HG03135 (cell line): ENCODE measurements around the gene SHFL.

Experiments
- ATAC-seq: cut with Tn5 transposase; IDR thresholded peaks from one replicate; pipeline ENCODE4 v1.9.1; 2021; ENCODE audit warnings: mild to moderate bottlenecking, moderate library complexity; ENCODE audit not compliant: unreplicated experiment

The SHFL gene

DNA sequence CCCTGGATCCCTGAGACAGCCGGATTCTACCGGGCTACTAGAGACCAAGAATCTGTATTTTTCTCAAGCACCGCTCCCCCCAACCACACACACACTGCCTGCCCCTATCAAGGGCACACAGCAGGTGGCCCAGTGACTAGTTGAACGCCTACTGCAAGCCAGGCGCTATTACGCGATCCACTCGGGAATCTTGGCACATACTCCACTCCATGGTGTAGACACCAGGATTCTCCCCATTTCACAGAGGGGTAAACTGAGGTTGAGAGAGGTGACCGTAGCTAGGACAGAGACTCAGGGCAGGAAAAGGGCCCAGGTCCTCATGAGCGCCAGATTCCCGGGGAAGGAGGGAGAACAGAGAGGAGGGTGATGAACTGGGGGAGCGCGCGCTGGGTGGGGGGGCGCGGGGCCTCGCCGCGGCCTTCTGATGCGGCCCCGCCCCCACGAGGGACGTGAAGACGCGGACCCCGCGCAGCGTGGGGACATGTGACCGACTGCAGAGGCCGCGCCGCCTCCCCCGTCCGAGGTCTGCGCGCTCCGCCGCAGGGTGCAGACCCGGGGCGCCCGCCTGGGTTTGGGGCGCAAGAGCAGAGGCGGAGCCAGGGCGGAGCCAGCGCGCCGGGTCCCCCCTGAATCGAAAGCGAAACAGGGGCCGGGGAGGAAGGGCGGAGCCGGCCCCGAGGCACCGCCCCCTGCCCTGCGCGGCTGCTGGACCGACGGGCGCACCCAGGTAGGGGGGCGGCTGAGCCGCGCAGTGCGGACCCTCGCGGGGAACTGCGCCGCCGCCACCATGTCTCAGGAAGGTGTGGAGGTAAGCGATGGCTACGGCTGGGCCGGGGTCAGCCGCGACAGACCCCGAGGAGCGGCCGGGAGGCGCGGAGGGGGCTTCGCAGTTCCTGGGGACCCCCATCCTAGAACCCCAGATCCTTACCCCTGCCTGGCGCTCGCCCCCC lies at the start of gene SHFL:
Gene SHFL (plus strand): TSS at position 677 of the 950 bp plus-strand sequence. CDS start 111 bp downstream, at position 788.
- ATAC-seq, result peak; percentile 69

DNA sequence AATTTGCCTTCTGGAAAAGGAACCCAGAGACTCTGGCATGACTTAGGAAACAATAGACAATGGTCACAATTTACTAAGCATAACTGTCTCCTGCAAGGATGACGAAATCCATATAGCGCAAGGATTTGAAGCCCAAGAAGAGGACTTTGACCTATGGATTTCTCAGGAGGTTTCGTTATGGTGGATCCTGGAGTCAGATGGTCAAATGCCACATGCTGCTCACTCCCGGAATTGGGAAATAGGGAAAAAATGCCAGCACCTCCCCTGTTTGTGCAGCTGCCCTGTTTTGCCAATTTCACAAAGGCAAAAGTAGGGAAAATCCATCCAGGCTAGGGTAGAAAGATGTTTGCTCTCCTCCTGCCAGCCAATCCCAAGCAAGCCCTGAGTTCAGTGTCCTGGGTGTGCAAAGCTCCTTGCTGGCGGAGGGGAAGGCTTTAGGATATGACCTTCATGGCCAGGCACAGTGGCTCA lies 49.5 kb upstream of the SHFL start:
- no peak for ATAC-seq

DNA sequence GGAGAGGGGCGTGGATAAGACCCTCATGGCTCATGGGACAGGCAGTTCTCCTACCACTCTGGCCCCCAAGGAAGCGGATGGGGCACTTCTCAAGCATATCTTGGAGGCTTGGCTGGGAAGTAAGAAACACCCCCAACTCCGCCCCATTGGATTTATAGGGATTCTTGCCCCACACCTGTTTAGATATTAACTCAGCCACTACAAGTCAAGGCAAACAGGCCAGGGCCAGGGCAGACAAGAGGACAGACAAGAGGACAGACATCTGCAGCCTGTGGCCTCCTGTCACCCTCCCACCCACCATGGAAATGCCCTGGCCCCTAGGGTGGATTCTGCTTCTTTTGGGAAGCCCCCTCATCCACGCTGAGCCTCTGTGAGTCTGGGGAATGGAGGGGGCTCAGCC lies 48.8 kb upstream of the SHFL start:
- no peak for ATAC-seq

DNA sequence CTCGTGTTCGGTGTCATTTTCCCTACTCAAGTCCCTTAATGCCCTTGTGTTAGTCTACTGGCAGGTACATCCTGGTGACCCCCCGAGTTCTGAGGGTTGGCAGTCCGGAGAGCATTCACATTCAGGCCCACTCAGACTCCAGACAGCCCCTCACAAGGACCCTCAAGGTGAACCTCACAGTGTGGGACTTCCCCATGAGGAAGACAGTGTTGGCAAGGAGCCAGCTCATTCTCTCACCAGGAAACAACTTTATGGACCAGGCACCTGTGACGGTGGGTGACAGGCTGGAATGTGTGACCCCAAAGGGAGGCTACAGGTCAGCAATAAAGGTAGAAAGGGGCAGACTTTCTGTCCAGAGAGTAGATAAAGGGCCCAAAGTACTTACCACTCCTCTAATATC lies 48.3 kb upstream of the SHFL start:
- no peak for ATAC-seq

DNA sequence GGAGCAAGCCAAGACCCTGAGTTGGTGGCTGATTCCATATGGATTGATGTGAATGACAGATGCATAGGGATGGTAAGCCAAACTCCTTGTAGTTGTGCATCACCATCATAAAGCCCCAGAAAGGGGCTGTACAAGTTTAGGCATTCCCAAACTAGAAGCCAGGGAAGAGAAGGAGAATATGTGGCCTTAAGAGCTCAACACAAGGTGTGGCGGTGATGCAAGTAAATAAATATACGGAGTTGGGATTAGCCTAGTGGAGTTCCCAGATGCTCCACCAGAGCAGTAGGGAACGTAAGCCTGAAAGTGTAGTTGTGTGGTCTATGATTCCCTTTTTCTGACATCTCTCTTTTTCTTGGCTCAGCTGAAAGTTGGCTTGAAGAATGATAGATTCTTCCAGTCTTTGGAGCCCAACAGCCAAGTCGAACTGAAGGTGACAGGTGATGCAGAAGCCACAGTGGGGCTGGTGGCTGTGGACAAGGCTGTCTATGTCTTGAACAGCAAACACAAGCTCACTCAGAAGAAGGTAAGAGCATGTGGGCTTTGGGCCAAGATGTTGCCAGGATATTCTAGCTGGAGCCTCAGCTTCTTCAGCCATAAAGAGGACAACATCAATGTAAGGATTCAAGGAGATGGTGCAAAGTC lies 42.7 kb upstream of the SHFL start:
- ATAC-seq, result no peak

DNA sequence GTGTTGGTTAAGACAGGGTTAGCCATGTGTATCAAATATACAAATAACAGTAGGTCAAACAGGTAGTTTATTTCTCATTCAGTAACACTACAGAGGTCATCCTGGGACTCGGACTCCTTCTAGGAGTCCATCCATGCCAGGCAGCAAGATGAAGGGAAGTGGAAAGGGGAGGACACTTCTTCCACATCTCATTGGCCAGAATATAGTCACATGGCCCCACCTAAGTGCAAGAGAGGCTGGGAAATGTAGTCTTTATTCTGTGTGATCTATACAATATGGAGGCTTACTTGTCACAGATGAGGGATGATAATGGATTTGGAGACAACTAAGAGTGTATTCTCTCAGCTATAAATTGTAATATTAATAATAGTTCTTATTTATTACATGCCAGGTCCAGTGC lies 41.7 kb upstream of the SHFL start:
- no peak for ATAC-seq

DNA sequence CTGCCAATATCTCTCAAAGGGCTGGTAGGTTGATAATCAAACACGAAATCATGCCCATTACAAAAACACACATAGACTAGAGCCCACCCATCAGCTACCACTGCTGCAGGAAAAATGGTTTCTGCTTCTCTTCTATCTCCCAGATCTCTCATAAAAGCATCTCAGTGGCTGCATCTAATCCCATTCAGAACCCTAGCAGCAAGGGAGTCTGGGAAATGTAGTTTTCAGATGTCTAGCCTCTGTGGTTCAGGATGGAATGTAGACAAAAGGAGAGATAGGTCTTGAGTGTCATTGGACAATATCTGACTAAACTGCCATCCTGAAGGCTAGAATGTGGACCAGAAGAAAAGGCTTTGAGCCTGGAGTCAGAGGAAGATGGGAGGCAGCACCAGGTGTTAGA lies 40.7 kb upstream of the SHFL start:
- ATAC-seq, result no peak

DNA sequence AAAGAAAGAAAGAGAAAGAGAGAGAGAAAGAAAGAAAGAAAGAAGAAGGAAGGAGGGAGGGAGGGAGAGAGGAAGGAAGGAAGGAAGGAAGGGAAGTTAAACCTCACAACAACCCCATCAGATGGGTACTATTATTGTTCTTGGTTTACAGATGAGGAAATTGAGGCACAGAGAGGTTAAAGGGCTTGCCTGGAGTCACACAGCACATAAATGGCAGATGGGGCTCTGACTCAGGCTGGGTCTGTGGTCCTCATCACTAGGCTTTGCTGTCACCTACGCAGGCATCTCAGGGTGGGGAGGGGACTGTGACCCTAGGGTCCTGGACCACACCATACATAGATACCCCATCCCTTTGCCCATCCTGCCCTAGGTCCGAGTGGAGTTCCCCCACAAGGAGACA lies 36.5 kb upstream of the SHFL start:
- no peak for ATAC-seq

DNA sequence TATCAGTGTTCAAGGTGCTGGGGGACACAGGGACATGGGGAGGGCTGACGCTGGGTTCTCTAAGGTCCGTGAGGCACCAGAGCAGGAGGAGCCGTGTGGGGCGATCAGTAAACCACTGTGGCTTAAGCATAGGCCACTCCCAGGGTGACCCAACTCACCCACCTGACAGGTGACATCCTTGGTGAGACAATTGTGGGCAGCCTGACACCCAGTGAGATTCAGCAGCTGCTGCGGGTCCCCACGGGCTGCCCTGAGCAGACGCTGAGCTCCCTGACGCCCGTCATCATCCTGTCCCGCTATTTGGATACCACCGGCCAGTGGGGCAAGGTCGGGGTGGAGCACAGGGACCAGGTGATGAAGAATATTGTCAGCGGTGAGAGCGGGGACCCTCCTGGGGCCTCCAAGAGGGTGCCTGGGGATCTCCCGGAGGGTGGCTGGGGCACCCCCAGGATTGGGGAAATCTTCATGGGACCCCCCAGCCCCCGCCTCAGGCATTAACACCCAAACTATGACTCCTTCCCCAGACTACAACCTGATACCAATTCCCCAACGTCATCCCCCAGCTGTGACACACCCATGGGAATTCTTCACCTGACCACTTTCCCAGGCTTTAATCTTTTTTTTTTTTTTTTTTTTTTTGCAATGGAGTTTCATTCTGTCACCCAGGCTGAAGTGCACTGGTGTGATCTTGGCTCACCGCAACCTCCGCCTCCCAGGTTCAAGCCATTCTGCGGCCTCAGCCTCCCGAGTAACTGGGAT lies 33.3 kb upstream of the SHFL start:
- ATAC-seq, result no peak

DNA sequence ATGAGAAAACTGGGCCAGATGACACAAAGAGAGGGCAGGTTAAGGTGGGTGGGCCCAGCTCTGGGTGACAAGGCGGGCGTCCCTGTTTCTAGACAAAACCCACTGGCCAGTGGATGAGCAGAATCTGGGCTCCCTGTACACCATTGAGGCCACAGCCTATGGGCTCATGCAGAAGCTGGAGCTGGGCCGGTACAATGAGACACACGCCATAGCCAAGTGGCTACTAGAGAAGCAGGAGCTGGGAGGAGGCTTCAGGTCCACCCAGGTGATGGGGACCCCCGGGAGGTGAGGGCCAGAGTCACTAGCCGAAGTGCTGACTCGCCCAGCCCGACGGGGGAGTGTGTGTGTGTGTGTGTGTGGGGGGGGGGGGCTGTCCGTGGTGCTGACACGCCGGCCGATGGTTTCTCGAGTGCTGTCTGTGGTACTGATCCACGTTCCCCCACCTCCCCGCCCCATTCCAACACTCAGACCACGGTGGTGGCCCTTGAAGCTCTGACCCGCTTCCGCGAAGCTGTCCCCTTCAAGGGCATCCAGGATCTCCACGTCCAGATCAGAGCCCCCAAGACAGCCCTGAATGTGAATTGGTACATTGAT lies 24.3 kb upstream of the SHFL start:
- ATAC-seq, result no peak

DNA sequence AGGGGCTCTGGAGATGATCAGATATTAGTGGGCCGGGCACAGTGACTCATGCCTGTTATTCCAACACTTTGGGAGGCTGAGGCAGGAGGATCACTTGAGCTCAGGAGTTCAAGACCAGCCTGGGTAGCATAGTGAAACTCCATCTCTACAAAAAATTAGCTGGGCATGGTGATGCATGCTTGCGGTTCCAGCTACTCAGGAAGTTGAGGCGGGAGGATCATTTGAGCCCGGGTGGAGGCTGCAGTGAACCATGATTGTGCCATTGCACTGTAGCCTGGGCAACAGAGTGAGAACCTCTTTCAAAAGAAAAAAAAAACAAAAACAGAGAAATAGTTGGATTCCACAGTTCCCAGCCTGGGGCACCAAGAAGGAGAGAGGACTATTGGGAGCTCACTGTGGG lies 17.9 kb upstream of the SHFL start:
- no peak for ATAC-seq

DNA sequence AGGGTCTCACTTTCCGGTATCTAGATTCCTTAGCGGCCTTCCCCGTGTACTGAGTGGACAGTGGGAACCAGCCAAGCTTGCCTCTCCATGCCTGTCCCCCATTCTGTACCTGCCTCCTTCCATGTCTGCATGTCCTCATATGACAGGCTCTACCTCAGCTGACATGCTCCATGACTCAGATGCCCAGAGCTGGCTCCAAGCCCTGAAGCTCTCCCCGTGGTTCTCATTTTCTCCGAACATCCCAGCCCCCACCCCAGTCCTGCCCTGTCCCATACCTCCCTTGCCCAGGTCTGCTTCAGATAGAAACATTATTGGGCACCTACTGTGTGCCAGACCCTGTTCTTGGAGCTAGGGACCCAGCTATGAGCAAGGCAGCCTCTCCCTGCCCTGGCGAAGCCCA lies 17.1 kb upstream of the SHFL start:
- no peak for ATAC-seq

DNA sequence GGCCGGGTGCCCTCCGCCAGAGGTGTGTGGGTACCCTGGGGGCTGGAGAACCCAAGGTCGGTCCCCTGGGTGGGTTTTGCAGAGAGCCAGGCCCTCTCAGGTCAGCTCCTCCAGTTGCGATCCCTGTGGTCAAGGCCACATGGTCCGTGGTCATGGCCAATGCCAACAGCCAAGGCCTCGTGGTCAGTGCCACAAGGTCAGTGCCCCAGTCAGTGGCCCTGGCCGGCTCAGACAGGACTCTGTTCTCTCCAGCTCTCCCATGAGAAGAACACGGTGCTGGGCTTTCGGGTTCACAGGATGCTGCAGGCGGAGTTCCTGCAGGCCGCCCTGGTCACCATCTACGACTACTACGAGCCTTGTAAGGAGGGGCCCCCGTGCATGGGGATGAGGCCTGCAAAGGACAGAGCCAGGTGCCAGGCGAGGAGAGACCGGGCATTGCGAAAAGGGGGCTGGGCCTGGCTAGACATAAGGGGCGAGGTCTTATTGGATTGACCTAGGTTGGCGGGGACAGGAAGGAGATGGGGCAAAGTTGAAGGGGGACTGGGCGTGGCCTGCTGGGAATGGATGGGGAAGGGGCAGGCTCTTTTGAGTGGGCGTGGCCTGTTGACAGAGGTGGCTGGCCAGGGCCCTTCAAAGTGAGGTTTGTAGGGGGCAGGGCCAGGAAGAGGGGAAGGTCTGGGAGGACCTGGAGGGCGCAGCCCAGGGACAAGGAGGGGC lies 15.2 kb upstream of the SHFL start:
- ATAC-seq, result no peak

DNA sequence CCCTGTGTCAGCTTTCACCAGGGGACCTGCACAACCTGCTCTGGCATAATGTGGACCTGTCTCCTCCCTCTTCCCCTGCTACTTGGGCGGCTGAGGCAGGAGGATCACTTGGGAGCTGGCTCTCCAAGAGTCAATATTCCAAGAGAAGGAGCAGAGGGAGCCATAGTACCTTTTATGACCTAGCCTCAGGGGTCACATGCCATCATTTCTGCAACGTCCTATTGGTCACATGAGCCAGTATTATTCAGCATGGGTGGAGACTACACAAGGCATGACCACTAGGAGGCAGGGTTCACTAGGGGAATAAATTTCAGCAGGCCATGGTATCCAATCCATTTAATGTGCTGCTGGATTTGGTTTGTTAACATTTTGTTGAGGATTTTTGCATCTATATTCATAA lies 12.0 kb upstream of the SHFL start:
- no peak for ATAC-seq

DNA sequence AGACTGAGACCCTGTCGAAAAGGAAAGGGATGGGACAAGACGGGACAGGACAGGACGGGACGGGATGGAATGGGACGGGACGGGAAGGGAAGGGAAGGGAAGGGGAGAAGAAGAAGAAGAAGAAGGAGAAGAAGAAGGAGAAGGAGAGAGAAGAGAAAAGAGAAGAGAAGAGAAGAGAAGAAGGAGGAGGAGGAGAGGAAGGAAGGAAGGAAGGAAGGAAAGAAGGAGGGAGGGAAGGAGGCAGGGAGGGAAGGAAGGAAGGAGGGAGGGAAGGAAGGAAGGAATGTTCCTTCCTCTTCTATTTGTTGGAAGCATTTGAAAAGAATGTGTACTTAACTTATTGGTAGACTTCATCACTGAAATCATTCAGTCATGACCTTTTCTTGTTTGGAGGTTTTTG lies 9.6 kb upstream of the SHFL start:
- ATAC-seq, result no peak

DNA sequence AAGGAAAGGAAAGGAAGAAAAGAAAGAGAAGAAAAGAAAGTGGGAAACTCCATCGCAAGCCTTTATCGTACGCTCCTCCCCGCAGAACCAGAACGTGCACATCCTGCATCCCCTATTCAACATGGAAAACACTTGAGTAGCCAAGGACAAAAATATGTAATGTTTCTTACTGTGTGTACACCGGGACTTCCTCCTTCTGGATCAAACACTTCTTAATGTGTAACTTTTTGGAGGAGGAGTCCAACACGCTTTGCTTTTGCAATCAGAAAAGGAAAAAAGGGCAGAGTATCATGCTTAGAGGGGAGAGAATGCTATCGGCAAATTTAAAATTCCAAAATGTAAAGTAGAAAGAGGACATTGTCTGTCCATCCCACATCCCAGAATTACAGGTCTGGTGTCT lies 7.8 kb upstream of the SHFL start:
- no peak for ATAC-seq

DNA sequence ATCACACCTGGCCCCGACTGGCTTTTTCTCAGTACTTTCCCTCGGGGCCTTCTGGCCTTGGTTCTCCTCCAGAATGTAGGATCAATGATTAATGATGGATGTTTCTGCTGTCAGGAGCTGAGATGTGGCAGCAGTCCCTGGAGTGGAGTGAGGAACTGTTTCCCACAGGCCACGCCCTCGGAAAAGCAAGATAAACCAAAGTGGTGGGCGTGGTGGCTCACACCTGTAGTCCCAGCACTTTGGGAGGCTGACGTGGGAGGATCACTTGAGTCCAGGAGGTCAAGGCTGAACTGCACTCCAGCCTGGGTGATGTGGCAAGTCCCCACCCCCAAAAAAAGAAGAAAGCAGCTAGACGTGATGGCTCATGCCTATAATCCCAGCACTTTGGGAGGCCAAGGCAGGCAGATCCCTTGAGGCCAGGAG lies 7.1 kb upstream of the SHFL start:
- no peak for ATAC-seq

DNA sequence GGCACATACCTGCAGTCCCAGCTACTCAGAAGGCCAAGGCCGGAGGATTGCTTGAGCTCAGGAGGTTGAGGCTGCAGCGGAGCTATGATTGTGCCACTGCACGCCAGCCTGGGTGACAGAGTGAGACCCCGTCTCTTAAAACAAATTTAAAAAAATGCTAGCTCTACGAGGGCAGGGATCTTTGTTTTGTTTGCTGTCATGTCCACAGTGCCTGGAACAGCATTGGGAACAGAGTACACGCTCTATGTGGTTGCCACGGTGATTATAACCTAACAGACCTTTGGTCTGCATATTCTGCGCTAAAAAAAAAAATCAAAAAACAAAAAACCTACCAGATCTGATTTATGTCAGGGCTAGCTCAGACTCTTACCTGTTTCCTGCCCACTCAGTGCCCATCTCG lies 2.2 kb upstream of the SHFL start:
- ATAC-seq, result no peak

DNA sequence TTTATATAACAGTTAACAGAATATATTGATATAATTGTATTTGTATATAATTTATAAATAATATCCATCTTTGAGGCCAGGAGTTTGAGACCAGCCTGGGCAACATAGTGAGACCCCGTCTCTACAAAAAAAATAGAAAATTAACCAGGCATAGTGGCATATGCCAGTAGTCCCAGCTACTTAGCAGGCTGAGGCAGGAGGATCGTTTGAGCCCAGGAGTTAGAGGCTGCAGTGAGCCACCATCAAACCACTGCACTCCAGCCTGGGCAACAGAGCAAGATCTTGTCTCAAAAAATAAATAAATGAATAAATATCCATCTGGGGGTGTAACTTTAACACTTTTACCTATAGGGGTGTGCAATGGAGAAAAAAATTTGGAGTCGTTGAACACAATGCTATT lies 1.3 kb upstream of the SHFL start:
- no peak for ATAC-seq

DNA sequence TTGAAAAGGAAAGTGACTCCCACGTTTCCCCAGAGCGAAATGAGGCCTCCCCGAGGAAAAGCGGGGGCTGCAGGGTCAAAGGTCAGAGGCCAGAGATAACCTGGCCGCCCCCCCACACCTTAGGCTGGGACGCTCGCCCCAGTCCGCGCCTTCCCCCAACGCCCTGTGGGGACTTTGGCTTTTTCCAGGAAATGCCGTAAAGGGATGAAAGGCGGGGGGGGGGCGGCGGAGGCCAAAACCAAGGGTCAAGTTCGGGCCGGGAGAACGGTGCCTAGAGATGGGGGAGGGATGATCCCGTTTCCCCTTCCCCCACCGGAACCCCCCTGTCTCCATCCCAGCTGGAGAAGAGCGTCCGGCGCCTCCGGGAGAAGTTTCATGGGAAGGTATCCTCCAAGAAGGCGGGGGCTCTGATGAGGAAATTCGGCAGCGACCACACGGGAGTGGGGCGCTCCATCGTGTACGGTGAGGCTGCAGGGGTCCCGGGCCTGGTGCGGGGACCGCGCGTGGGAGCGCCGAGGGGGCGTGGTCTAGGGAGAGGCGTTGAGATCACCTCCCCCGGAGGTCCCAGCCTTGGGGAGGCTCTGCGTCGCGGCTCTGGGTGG lies 575 bp downstream of the SHFL start:
- ATAC-seq, result no peak
